HepG2 (cell line): ENCODE data around the gene PXMP4. TPM values are rescaled to one million over a fixed set of nuclear protein-coding genes. Genes with fewer than 3 reads are reported as not detected.

ENCODE experiments used
- ARNT ChIP-seq: fragments of 450-650 bp; IDR thresholded peaks from 2 replicates; pipeline ENCODE4 v1.6.1; 2017
- CCDC6 ChIP-seq: sonication (generic); formaldehyde crosslinking; IDR thresholded peaks from 2 replicates; pipeline ENCODE4 v1.8.1; 2022; ENCODE audit warnings: mild to moderate bottlenecking, missing genetic modification reagents, moderate library complexity
- E2F2 ChIP-seq: sonication (generic); formaldehyde crosslinking; IDR thresholded peaks from 2 replicates; pipeline ENCODE4 v1.4.0; 2020; ENCODE audit warnings: missing genetic modification reagents, borderline replicate concordance
- ELF4 ChIP-seq: sonication (generic); formaldehyde crosslinking; IDR thresholded peaks from 2 replicates; pipeline ENCODE4 v1.5.0; 2020; ENCODE audit warnings: missing genetic modification reagents, mild to moderate bottlenecking, moderate library complexity, borderline replicate concordance
- FOXK1 ChIP-seq: sonication (generic); formaldehyde crosslinking; IDR thresholded peaks from 2 replicates; pipeline ENCODE4 v1.4.0; 2020; ENCODE audit warnings: low read depth, missing genetic modification reagents, borderline replicate concordance
- HCFC1 ChIP-seq: fragments of 150-350 bp; IDR thresholded peaks from 2 replicates; pipeline ENCODE4 v1.6.1; 2014; ENCODE audit warnings: low read depth, low read length
- HNF4A ChIP-seq: sonication (generic); formaldehyde crosslinking; IDR thresholded peaks from 2 replicates; pipeline ENCODE4 v1.4.0; 2020; ENCODE audit warnings: missing genetic modification reagents
- MEF2D ChIP-seq: sonication (generic); formaldehyde crosslinking; IDR thresholded peaks from 2 replicates; pipeline ENCODE4 v1.5.1; 2020; ENCODE audit warnings: mild to moderate bottlenecking, missing genetic modification reagents
- MZF1 ChIP-seq: sonication (generic); formaldehyde crosslinking; IDR thresholded peaks from 2 replicates; pipeline ENCODE4 v1.8.1; 2023; ENCODE audit warnings: mild to moderate bottlenecking, missing genetic modification reagents, borderline replicate concordance
- PHF8 ChIP-seq: sonication (generic); formaldehyde crosslinking; IDR thresholded peaks from 2 replicates; pipeline ENCODE4 v1.5.0; 2020; ENCODE audit warnings: missing genetic modification reagents
- ZBTB20 ChIP-seq: sonication (generic); formaldehyde crosslinking; IDR thresholded peaks from 2 replicates; pipeline ENCODE4 v1.8.1; 2023; ENCODE audit warnings: missing genetic modification reagents, low read depth, mild to moderate bottlenecking, borderline replicate concordance
- ZNF142 ChIP-seq: sonication (generic); formaldehyde crosslinking; IDR thresholded peaks from 2 replicates; pipeline ENCODE4 v1.4.0; 2020; ENCODE audit warnings: missing genetic modification reagents
- ZNF335 ChIP-seq: sonication (generic); formaldehyde crosslinking; IDR thresholded peaks from 2 replicates; pipeline ENCODE4 v1.4.0; 2020; ENCODE audit warnings: missing genetic modification reagents
- ZNF33B ChIP-seq: sonication (generic); formaldehyde crosslinking; IDR thresholded peaks from 2 replicates; pipeline ENCODE4 v1.5.1; 2020; ENCODE audit warnings: mild to moderate bottlenecking, missing genetic modification reagents
- ZNF607 ChIP-seq: sonication (generic); formaldehyde crosslinking; IDR thresholded peaks from 2 replicates; pipeline ENCODE4 v1.5.1; 2020; ENCODE audit warnings: missing genetic modification reagents, mild to moderate bottlenecking, borderline replicate concordance
- ZNF773 ChIP-seq: sonication (generic); formaldehyde crosslinking; IDR thresholded peaks from 2 replicates; pipeline ENCODE4 v1.4.0; 2020; ENCODE audit warnings: missing genetic modification reagents, borderline replicate concordance
- polyA plus RNA-seq, 8 experiments: library from polyadenylated mRNA; depleted of rRNA in 3 of 8; stranded (reverse) in 7 of 8; unstranded in 1 of 8; fragments of >200 nt; fragmentation: Illumina TruSeq in 4 of 8; extraction: Trizol in 4 of 8; gene quantifications; 2 replicates each; pipeline versions ENCODE4 v1.2.1 to v1.2.3, GENCODE V29; 2011 to 2016; ENCODE audit warnings: low read depth in 4 of 8, missing spikeins in 1 of 8, mixed read lengths in 1 of 8; ENCODE audit not compliant: insufficient read depth in 1 of 8
- total RNA-seq, 5 experiments: library from RNA; depleted of rRNA; stranded (reverse); fragments of >200 nt; fragmentation: Illumina TruSeq; extraction: Trizol; gene quantifications; 2 replicates each; pipeline ENCODE4 v1.2.3, GENCODE V29; 2016; ENCODE audit warnings: low read depth in 1 of 5
- TF ChIP-seq, protein P1 (sequence below): sonication (generic); formaldehyde crosslinking; IDR thresholded peaks from 2 replicates; pipeline ENCODE4 v1.8.0; 2022; ENCODE audit warnings: mild to moderate bottlenecking, missing genetic modification reagents, borderline replicate concordance
- TF ChIP-seq, protein P2 (sequence below): fragments of 450-650 bp; IDR thresholded peaks from 2 replicates; pipeline ENCODE4 v1.6.1; 2016
- TF ChIP-seq, protein P3 (sequence below): sonication (generic); formaldehyde crosslinking; IDR thresholded peaks from 2 replicates; pipeline ENCODE4 v1.4.0; 2020; ENCODE audit warnings: mild to moderate bottlenecking, missing genetic modification reagents

The PXMP4 gene
- total and polyA plus RNA-seq, 2 of the 13 experiments (the other 11 are each of a cell fraction or from before 2014, with no cell fraction given) = not detected

- 0 out of 2 replicates have a peak, but pooled peaks have one; percentile 33 for TF ChIP-seq ZNF142
- 0 out of 2 replicates have a peak, but pooled peaks have one; percentile 3 for TF ChIP-seq HCFC1
- TF ChIP-seq PHF8 (CRISPR knock-in tag) = peak; percentile 56
- TF ChIP-seq CCDC6 (CRISPR knock-in tag) = peak; percentile 64
- TF ChIP-seq E2F2 (CRISPR knock-in tag) = no peak; the same call in 1 of the 2 replicates
- TF ChIP-seq, protein P1, sequence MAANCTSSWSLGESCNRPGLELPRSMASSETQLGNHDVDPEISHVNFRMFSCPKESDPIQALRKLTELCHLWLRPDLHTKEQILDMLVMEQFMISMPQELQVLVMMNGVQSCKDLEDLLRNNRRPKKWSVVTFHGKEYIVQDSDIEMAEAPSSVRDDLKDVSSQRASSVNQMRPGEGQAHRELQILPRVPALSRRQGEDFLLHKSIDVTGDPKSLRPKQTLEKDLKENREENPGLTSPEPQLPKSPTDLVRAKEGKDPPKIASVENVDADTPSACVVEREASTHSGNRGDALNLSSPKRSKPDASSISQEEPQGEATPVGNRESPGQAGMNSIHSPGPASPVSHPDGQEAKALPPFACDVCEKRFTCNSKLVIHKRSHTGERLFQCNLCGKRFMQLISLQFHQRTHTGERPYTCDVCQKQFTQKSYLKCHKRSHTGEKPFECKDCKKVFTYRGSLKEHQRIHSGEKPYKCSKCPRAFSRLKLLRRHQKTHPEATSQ (CRISPR knock-in tag) = peak; percentile 90
- no peak for TF ChIP-seq MEF2D (CRISPR knock-in tag)
- TF ChIP-seq HNF4A = no peak; the same call in 1 of the 2 replicates
- no peak for TF ChIP-seq ARNT
- no peak for TF ChIP-seq MZF1 (CRISPR knock-in tag)
- TF ChIP-seq ZNF33B (CRISPR knock-in tag) = peak; percentile 80
- TF ChIP-seq, protein P2, sequence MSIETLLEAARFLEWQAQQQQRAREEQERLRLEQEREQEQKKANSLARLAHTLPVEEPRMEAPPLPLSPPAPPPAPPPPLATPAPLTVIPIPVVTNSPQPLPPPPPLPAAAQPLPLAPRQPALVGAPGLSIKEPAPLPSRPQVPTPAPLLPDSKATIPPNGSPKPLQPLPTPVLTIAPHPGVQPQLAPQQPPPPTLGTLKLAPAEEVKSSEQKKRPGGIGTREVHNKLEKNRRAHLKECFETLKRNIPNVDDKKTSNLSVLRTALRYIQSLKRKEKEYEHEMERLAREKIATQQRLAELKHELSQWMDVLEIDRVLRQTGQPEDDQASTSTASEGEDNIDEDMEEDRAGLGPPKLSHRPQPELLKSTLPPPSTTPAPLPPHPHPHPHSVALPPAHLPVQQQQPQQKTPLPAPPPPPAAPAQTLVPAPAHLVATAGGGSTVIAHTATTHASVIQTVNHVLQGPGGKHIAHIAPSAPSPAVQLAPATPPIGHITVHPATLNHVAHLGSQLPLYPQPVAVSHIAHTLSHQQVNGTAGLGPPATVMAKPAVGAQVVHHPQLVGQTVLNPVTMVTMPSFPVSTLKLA = no peak
- peak; percentile 13; the same call in 1 of the 2 replicates for TF ChIP-seq FOXK1 (CRISPR knock-in tag)
- peak; percentile 83; the same call in 1 of the 2 replicates for TF ChIP-seq ZNF773 (CRISPR knock-in tag)
- no peak; the same call in 1 of the 2 replicates for TF ChIP-seq ZBTB20 (CRISPR knock-in tag)
- no peak for TF ChIP-seq ZNF335 (CRISPR knock-in tag)
- peak; percentile 68 for TF ChIP-seq ZNF607 (CRISPR knock-in tag)
- peak; percentile 73; the same call in 1 of the 2 replicates for TF ChIP-seq ELF4
- TF ChIP-seq, protein P3, sequence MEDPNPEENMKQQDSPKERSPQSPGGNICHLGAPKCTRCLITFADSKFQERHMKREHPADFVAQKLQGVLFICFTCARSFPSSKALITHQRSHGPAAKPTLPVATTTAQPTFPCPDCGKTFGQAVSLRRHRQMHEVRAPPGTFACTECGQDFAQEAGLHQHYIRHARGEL (CRISPR knock-in tag) = no peak
These were observed 12.3 kb upstream of the PXMP4 start (continued) for GRCh38 chr20:33732166-33732970.
